GM19455 (cell line): ENCODE measurements around the gene CALU.

Experiments
- ATAC-seq: cut with Tn5 transposase; IDR thresholded peaks from one replicate; pipeline ENCODE4 v1.9.1; 2021; ENCODE audit not compliant: unreplicated experiment

The CALU gene

DNA sequence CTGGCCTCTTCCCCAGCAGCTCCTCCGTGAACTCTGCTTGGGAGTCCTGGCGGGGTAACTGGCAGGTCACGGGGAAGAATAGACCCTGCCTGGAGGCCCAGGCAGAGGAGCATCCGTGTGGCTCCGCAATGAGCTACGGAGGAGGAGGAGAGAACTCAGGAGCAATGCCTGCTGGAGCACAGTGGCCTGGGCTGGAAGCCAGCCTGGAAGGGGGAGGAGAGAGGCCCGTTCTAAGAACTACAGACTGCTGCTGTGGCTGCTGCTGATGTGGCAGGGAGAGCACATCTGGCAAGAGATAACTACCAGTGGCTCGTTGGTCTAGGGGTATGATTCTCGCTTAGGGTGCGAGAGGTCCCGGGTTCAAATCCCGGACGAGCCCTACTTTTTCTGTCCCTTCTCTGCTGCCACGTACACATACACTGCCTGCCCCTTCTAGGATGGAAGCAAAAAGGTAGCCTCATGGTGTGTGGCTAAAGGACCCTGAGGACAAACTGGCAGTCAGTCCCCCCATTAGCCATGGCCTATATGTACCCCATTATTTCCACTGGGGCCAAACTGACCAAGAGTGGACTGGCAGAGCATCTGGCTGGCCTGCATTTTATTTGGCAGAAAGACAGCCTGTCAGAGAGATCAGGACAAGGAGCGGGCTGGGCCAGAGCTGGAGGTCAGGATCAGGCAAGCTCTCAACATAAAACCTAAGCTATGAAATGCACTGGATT lies 44.1 kb downstream of the CALU start:
- ATAC-seq: no peak

GRCh38 chr7:128785738-128786137 lies 46.6 kb downstream of the CALU start:
- no peak for ATAC-seq

- ATAC-seq: no peak
Measured at GRCh38 chr7:128788446-128789412, 49.6 kb downstream of the CALU start.

DNA sequence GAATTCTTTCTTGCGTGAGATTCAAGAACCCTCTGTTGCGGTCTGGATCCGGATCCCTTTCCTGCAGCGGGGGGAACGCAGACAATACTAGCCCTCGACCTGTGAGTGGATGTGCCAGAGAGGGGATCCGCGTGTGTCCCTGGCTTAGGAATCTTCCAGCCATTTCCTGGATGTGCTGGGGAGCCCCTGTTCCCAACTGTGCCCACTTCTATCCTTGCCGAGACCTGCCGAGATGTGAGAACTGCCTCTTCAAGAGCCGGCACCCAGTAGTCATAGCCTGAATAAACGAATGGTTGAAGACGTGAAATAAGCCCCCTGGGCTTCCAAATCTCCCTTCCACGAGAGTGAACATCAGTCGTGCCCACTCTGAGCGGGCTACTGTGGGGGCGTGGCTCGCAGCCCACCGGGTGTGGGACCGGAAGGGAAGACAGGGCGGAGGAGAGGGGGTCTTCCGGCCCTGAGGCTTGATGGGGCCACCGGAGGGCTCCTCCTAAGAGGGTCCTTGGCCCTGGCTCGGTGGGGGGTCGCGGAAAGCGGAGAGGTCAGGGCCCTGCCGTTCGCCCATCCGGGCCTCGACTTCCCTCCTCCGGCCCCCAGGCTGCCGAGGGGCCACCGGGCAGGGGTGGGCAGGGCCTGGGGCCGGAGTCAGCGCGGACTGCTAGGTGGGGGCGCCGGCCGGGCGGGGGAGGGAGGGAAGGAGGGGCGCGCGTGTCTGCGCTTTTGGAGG lies 51.3 kb downstream of the CALU start:
- ATAC-seq: peak; percentile 23

DNA sequence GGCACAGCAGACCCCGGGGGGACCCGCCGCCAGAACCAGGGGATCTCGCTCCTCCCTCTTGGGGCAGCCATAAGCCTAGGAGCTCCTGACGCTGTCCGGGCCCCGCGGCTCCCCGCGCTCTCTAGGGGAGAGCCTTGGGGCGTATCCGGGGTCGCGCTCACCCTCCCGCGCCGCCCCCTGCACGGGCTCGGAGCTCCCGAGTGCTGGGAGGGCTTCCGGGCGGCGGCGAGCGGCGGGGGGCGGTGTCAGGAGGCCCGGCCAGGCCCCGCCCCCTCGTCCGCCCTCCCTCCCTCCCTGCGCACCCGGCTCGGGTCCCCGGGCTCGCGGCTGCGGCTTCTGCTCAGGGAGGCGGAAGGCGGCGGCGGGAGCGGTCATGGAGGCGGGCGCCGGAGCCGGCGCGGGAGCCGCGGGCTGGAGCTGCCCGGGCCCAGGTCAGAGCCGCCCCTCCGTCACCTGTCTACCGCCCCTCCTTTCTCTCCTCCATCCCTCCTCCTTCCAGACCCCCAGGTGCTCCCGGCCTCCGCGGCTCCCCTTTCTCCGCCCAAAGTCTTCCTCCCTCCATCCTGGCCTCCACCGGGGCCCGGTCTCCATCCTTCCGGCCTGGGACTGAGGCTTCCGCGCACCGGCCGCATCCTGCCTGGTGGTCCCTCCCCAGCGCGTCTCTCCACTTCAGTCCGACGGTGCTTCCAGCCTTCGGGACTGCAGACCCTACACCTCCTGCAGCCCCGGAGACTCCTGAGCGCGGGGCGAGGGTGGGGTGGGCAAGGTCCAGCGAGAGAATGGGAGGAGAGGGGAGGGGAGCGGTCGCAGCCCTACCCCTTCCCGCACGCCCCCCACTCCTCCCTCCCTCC lies 52.2 kb downstream of the CALU start, which contains the start of gene CCDC136:
Gene CCDC136 (plus strand): TSS at position 848 of the 851 bp plus-strand sequence. CDS start 444 bp downstream, outside the sequence.
- ATAC-seq: peak; percentile 87

- no peak for ATAC-seq
Measured at GRCh38 chr7:128791972-128792327, 52.8 kb downstream of the CALU start.

DNA sequence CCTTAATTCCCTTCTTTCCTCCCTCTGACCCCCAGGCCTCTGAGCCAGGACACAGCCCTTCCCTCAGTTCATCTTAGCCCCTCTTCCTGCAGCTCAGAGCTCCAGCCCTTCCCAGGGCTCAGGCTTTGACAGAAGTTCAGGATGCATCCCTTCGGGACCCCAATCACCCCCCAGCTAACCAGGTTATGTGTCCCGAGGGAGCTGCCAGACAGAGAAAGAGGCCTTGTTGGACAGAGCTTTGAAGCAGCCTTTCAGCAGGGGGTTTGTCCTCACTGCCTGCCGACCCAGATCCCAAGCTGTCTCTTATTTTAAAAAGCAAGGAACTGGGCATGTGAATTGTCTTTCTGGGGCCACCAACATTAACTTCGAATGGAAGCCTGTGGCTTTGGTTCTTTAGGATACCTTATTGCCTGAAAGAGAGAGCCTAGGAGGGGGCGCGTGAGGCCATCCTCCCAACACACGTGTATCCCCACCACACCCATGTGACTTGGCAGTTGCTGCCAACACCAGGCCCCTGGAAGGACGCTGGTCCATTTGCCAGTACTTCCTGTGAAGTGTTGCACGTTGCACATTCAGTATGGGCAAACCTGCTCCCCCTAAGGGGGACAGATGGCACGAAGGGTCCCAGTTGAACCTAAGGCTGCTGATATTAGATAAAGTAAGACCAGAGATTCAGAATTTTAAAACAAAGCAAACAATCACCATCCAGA lies 53.5 kb downstream of the CALU start:
- no peak for ATAC-seq

DNA sequence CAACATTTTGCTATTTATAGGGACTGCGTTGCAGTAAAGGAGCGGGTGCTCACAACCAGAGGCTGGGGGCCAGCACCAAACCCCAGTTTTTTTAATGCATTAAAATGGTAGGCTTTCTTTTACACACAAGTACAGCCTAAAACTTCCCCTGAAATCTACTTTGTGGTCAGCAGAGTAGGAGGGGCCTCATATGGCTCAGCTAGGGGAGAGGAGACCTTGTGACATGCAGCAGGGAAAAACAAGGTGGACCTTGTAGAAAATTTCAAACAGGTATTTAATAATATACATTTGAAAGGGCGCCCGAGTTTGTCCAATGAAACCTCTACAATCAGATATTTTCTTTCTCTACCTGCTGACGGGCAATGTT lies 54.0 kb downstream of the CALU start:
- ATAC-seq: no peak

DNA sequence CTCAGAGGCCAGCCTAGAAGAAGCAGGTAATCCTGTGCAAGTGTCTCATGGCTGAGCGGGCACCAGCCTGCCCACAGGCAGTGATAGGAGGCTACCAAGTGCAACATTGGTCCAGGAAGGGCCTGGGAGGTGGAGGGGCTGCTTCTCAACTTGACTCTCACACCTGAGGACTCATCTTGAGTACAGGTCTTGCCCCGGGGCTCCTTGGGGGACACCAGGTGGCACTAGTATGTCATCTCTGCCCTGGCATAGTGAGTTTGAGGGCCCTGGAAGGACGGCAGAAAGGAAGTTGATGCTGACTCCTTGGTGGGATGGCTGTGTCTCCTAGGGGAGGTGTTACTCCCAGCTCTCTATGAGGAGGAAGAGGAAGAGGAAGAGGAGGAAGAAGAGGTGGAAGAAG lies 54.9 kb downstream of the CALU start:
- no peak for ATAC-seq

DNA sequence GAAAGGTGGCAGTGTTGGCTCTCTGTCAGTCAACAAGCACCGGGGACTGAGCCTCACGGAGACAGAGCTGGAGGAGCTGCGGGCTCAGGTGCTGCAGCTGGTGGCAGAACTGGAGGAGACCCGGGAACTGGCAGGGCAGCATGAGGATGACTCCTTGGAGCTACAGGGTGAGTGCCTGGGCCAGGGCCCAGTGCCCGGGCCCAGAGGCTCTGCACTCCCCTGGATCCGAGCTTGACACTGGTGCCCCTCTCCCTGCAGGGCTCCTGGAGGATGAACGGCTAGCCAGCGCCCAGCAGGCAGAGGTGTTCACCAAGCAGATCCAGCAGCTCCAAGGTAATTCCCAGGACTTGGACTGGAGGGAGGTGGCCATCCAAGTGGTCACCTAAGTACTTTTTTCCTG lies 55.3 kb downstream of the CALU start:
- ATAC-seq: no peak

- no peak for ATAC-seq
Measured at GRCh38 chr7:128795129-128795528, 56.0 kb downstream of the CALU start.

DNA sequence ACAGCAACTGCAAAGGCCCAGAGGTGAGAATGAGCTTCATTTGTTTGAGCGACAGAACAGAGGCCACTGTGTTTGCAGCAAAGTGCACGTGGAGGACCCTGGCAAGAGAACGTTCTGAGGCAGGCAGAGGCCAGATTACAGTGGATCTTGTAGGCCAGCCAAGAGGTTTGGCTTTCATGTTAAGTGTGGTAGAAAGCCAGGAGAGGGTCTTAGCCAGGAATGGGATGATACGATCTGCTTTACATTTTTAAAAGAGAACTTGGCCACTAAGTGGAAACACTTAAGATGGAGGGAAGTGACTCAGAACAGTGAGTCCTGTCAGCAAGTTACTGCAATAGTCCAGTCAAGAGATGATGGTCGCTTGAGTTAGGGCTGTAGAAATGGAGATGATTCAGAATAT lies 57.2 kb downstream of the CALU start:
- no peak for ATAC-seq

GRCh38 chr7:128799451-128799850 lies 60.3 kb downstream of the CALU start:
- no peak for ATAC-seq

DNA sequence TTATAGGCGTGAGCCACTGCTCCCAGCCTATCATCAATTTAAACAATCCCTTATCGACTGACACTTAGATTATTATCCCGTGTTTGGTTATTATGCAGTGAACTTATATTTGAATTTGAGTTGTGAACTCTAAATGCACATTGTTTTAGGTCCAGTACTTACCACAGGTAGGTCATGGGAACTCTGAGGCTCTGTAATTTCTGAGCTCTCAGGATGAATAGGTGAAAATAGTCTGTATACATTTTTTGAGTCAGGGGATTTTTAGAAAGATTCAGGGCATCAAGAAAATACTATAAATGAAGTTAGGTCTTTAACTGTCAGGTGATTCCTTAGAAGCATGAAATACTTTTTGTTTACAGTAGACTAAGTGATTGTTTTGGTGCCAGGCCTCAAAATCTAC lies 61.4 kb downstream of the CALU start:
- no peak for ATAC-seq

DNA sequence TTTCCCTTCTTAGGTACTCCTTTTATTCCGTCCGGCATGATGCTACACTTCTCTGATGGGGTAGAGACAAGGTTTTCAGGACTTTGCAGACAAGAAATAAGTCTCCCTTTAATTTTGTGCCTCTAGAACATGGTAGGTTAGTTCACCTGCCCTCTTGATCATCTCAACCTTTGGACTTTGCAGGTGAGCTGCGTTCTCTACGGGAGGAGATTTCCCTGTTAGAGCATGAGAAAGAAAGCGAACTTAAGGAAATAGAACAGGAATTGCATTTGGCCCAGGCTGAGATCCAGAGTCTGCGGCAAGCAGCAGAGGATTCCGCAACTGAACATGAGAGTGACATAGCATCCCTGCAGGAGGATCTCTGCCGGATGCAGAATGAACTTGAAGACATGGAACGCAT lies 61.8 kb downstream of the CALU start:
- no peak for ATAC-seq

DNA sequence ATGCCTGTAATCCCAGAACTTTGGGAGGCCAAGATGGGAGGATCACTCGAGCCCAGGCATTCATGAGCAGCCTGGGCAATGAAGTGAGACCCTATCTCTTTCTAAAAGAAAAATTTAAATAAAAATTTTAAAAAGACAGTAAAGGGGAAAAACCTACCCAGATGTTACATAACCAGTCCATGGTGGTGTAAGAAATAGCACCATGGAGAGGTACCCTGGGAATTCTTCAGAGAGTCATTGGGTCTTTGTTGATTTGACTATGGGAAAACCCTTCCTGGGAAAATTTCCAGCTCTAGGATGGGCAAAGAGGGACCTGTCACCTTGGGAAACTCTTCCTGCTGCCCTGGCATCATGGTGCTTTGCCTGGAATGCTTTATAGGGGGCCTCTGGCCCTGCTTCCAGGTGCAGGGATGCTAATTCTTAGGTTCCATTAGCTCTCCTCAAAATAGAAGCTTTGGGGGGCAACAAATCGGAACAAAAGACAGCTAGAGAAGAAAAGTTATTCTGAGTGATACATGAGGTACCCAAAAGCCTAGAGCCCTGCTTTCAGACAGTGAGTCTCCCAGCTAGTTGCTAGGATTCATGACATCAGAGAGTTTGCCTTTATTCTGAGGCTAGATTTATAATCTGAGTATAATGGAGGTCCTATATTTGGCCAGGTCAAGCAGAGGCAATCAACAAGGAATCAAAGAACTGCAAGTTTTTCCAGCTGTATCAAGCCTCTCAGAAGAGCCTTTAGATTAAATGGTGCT lies 62.7 kb downstream of the CALU start:
- no peak for ATAC-seq

- ATAC-seq: no peak
Measured at GRCh38 chr7:128804484-128804883, 65.3 kb downstream of the CALU start.

- ATAC-seq: no peak
Measured at GRCh38 chr7:128805225-128805624, 66.1 kb downstream of the CALU start.

GRCh38 chr7:128807191-128807590 lies 68.0 kb downstream of the CALU start:
- ATAC-seq: no peak
